ENCODE measurements around the gene PAX7.

PAX7 gene

GRCh38 chr1:18607289-18607760 lies 23.3 kb upstream of the PAX7 start:
- H3K9me3 Mint-ChIP-seq = no peaks in the 10 kb centered on the region
- peaks cover 23% of the 10 kb centered on the region for H3K27me3 Mint-ChIP-seq
- no peak overlapping the region for H3K4me3 Mint-ChIP-seq
- no peaks in the 10 kb centered on the region for H3K4me1 Mint-ChIP-seq (ENCODE audit: low read depth)
- no peaks in the 10 kb centered on the region for H3K36me3 Mint-ChIP-seq (ENCODE audit: low read depth)
- no peak for DNase-seq
- H3K27ac Mint-ChIP-seq = no peak overlapping the region

- Mint-ChIP-seq H3K27ac (no peak overlapping the region), H3K36me3 (ENCODE audit: low read depth) (no peaks in the 10 kb centered on the region), H3K4me1 (ENCODE audit: low read depth) (no peaks in the 10 kb centered on the region), H3K4me3 (no peak overlapping the region), H3K9me3 (no peaks in the 10 kb centered on the region), H3K27me3 (peaks cover 26% of the 10 kb centered on the region)
- no peak for DNase-seq
Measured at GRCh38 chr1:18608534-18608933, 22.1 kb upstream of the PAX7 start.

GRCh38 chr1:18611311-18611710 lies 19.3 kb upstream of the PAX7 start:
- no peak overlapping the region for H3K27ac Mint-ChIP-seq
- no peak overlapping the region for H3K4me3 Mint-ChIP-seq
- H3K9me3 Mint-ChIP-seq = no peaks in the 10 kb centered on the region
- no peak for DNase-seq
- H3K4me1 Mint-ChIP-seq (ENCODE audit: low read depth) = no peaks in the 10 kb centered on the region
- H3K36me3 Mint-ChIP-seq (ENCODE audit: low read depth) = no peaks in the 10 kb centered on the region
- H3K27me3 Mint-ChIP-seq = peaks cover 34% of the 10 kb centered on the region

- DNase-seq = no peak
- Mint-ChIP-seq H3K9me3 (no peaks in the 10 kb centered on the region), H3K27ac (no peak overlapping the region), H3K4me3 (no peak overlapping the region), H3K4me1 (ENCODE audit: low read depth) (no peaks in the 10 kb centered on the region), H3K36me3 (ENCODE audit: low read depth) (no peaks in the 10 kb centered on the region), H3K27me3 (peaks cover 36% of the 10 kb centered on the region)
Measured at GRCh38 chr1:18612073-18612472, 18.6 kb upstream of the PAX7 start.

GRCh38 chr1:18614069-18614735 lies 16.4 kb upstream of the PAX7 start:
- no peak overlapping the region for H3K4me3 Mint-ChIP-seq
- no peaks in the 10 kb centered on the region for H3K9me3 Mint-ChIP-seq
- H3K36me3 Mint-ChIP-seq (ENCODE audit: low read depth) = no peaks in the 10 kb centered on the region
- DNase-seq = no peak
- peaks cover 10% of the 10 kb centered on the region for H3K4me1 Mint-ChIP-seq (ENCODE audit: low read depth)
- peaks cover 31% of the 10 kb centered on the region for H3K27me3 Mint-ChIP-seq
- no peak overlapping the region for H3K27ac Mint-ChIP-seq

- Mint-ChIP-seq H3K9me3 (no peaks in the 10 kb centered on the region), H3K4me1 (ENCODE audit: low read depth) (peaks cover 10% of the 10 kb centered on the region), H3K27me3 (peaks cover 48% of the 10 kb centered on the region), H3K27ac (no peak overlapping the region), H3K36me3 (ENCODE audit: low read depth) (no peaks in the 10 kb centered on the region), H3K4me3 (no peak overlapping the region)
- no peak for DNase-seq
Measured at GRCh38 chr1:18618546-18619466, 11.8 kb upstream of the PAX7 start.

- Mint-ChIP-seq H3K27ac (no peak overlapping the region), H3K4me3 (no peak overlapping the region), H3K9me3 (no peaks in the 10 kb centered on the region), H3K27me3 (peaks cover 48% of the 10 kb centered on the region), H3K4me1 (ENCODE audit: low read depth) (peaks cover 10% of the 10 kb centered on the region), H3K36me3 (ENCODE audit: low read depth) (no peaks in the 10 kb centered on the region)
- DNase-seq = no peak
Measured at GRCh38 chr1:18619467-18619835, 11.2 kb upstream of the PAX7 start.

- H3K4me1 Mint-ChIP-seq (ENCODE audit: low read depth) = peaks cover 24% of the 10 kb centered on the region
- no peak for DNase-seq
Measured at GRCh38 chr1:18628511-18628910, 2.1 kb upstream of the PAX7 start.

GRCh38 chr1:18629659-18630510 lies 761 bp upstream of the PAX7 start:
- H3K9me3 Mint-ChIP-seq = no peaks in the 10 kb centered on the region
- no peaks in the 10 kb centered on the region for H3K36me3 Mint-ChIP-seq (ENCODE audit: low read depth)
- no peak overlapping the region for H3K27ac Mint-ChIP-seq
- no peak overlapping the region for H3K4me3 Mint-ChIP-seq
- H3K4me1 Mint-ChIP-seq (ENCODE audit: low read depth) = peaks cover 24% of the 10 kb centered on the region
- no peak for DNase-seq
- H3K27me3 Mint-ChIP-seq = peaks cover 93% of the 10 kb centered on the region

More at GRCh38 chr1:18628511-18628910, 2.1 kb upstream of the PAX7 start:
- H3K4me3 Mint-ChIP-seq = no peak overlapping the region
- peaks cover 94% of the 10 kb centered on the region for H3K27me3 Mint-ChIP-seq
- H3K36me3 Mint-ChIP-seq (ENCODE audit: low read depth) = no peaks in the 10 kb centered on the region
- H3K9me3 Mint-ChIP-seq = no peaks in the 10 kb centered on the region
- no peak overlapping the region for H3K27ac Mint-ChIP-seq

GRCh38 chr1:18631496-18632217 lies 1.0 kb downstream of the PAX7 start:
- Mint-ChIP-seq H3K36me3 (ENCODE audit: low read depth) (no peaks in the 10 kb centered on the region), H3K4me1 (ENCODE audit: low read depth) (peaks cover 26% of the 10 kb centered on the region), H3K27me3 (peaks cover 95% of the 10 kb centered on the region), H3K27ac (peak overlapping the region; percentile 70), H3K9me3 (no peaks in the 10 kb centered on the region), H3K4me3 (peak overlapping the region; percentile 18)
- DNase-seq = no peak

GRCh38 chr1:18632218-18632588 lies 1.6 kb downstream of the PAX7 start:
- Mint-ChIP-seq H3K27me3 (peaks cover 96% of the 10 kb centered on the region), H3K9me3 (no peaks in the 10 kb centered on the region), H3K4me3 (peak overlapping the region; percentile 18), H3K4me1 (ENCODE audit: low read depth) (peaks cover 30% of the 10 kb centered on the region), H3K27ac (peak overlapping the region; percentile 70), H3K36me3 (ENCODE audit: low read depth) (no peaks in the 10 kb centered on the region)
- DNase-seq = no peak

GRCh38 chr1:18632783-18633421 lies 2.3 kb downstream of the PAX7 start:
- no peaks in the 10 kb centered on the region for H3K36me3 Mint-ChIP-seq (ENCODE audit: low read depth)
- H3K9me3 Mint-ChIP-seq = no peaks in the 10 kb centered on the region

GRCh38 chr1:18633422-18634155 lies 2.9 kb downstream of the PAX7 start:
- Mint-ChIP-seq H3K4me1 (ENCODE audit: low read depth) (peaks cover 32% of the 10 kb centered on the region), H3K27ac (peak overlapping the region; percentile 77)

More at GRCh38 chr1:18632783-18633421, 2.3 kb downstream of the PAX7 start:
- no peak overlapping the region for H3K4me3 Mint-ChIP-seq
- peaks cover 32% of the 10 kb centered on the region for H3K4me1 Mint-ChIP-seq (ENCODE audit: low read depth)
- H3K27me3 Mint-ChIP-seq = peaks cover 96% of the 10 kb centered on the region
- H3K27ac Mint-ChIP-seq = peak overlapping the region; percentile 77
- peak; percentile 44 for DNase-seq

More at GRCh38 chr1:18633422-18634155, 2.9 kb downstream of the PAX7 start:
- Mint-ChIP-seq H3K27me3 (peaks cover 96% of the 10 kb centered on the region), H3K36me3 (ENCODE audit: low read depth) (no peaks in the 10 kb centered on the region), H3K4me3 (no peak overlapping the region), H3K9me3 (no peaks in the 10 kb centered on the region)
- no peak for DNase-seq

Measured in activated T-cell treated with anti-CD3 and anti-CD28 coated beads, Interleukin-2, amount 50 U/mL, for 24 hours (primary cell).